HepG2 (cell line): ENCODE results near the gene KCNT1. TPM values are rescaled to one million over a fixed set of nuclear protein-coding genes. Genes with fewer than 3 reads are reported as not detected.

ENCODE experiments used
- ATAC-seq: fragments of 200-7000 bp; cut with Tn5 transposase; 3 replicates; pipeline ENCODE4 v1.9.1; 2020; ENCODE audit warnings: mild to moderate bottlenecking, moderate library complexity
- BruUV-seq: library from RNA; stranded (reverse); fragments of 400-500 nt; replicated peaks from 2 replicates; lab custom pipeline; 2021; lab: Mats Ljungman, UMichigan
- CTCF ChIA-PET: fragments of 300-600 bp; formaldehyde crosslinking; extraction: SDS; loops from one replicate; lab custom pipeline; 2021; ENCODE audit warnings: low total read pairs, inconsistent platforms, low intra/inter-chr PET ratio; lab: Yijun Ruan, JAX
- POLR2A ChIA-PET: fragments of 350-600 bp; sonication (Branson Sonifier 250); formaldehyde crosslinking; loops from one replicate; lab custom pipeline; 2020; ENCODE audit warnings: antibody characterized with exemption, inconsistent platforms; lab: Yijun Ruan, JAX
- DNase-seq: peaks from one replicate; pipeline ENCODE4 v3.0.0-alpha.2; 2015; ENCODE audit warnings: low spot score
- FAIRE-seq: peaks from 3 replicates; lab custom pipeline; 2011; peaks lifted over from hg19 to GRCh38; lab: Jason Lieb, UNC
- H2AFZ ChIP-seq: one replicate; pipeline ENCODE4 v1.6.1; 2011; ENCODE audit warnings: low read length, inconsistent platforms
- H3K27ac ChIP-seq: fragments of 300-600 bp; 3 replicates; pipeline ENCODE4 v1.8.0; 2011; ENCODE audit warnings: mixed run types, mild to moderate bottlenecking, mixed read lengths, low read length, inconsistent platforms; ENCODE audit not compliant: insufficient read depth; ENCODE audit errors: extremely low read length
- H3K27me3 ChIP-seq, 2 experiments: fragments of 200-600 bp in 1 of 2; 2 replicates in 1 of 2; 3 replicates in 1 of 2; pipeline versions ENCODE4 v1.6.0 to v1.8.0; 2011; ENCODE audit warnings: low read length in 2 of 2, mild to moderate bottlenecking in 2 of 2, moderate library complexity in 2 of 2, inconsistent platforms in 1 of 2; ENCODE audit not compliant: insufficient read depth in 2 of 2, control insufficient read depth in 1 of 2
- H3K36me3 ChIP-seq, 2 experiments: fragments of 200-600 bp in 1 of 2; replicated peaks in 1 of 2; 2 replicates in 1 of 2; 3 replicates in 1 of 2; pipeline versions ENCODE4 v1.5.1 to v1.8.0; 2011; ENCODE audit warnings: low read length in 2 of 2, inconsistent platforms in 1 of 2; ENCODE audit not compliant: insufficient read depth in 2 of 2, control insufficient read depth in 1 of 2
- H3K4me1 ChIP-seq: 2 replicates; pipeline ENCODE4 v1.5.1; 2012; ENCODE audit warnings: low read length, inconsistent platforms; ENCODE audit not compliant: insufficient read depth
- H3K4me2 ChIP-seq: 2 replicates; pipeline ENCODE4 v1.6.0; 2011; ENCODE audit warnings: low read depth, low read length, inconsistent platforms
- H3K4me3 ChIP-seq, 3 experiments: fragments of 200-600 bp in 1 of 3; sonication (generic), shearing (Covaris generic) in 1 of 3; replicated peaks in 1 of 3; 2 replicates each; pipeline ENCODE4 v1.5.1; 2011 to 2016; ENCODE audit warnings: low read length in 3 of 3, inconsistent platforms in 2 of 3, low read depth in 2 of 3, mild to moderate bottlenecking in 2 of 3, control low read depth in 1 of 3, mixed read lengths in 1 of 3; ENCODE audit not compliant: insufficient read depth in 1 of 3
- H3K79me2 ChIP-seq: one replicate; pipeline ENCODE4 v1.6.1; 2011; ENCODE audit warnings: low read length, inconsistent platforms; ENCODE audit not compliant: insufficient read depth
- H3K9ac ChIP-seq: 2 replicates; pipeline ENCODE4 v1.6.0; 2011; ENCODE audit warnings: mild to moderate bottlenecking, low read depth, low read length, inconsistent platforms; ENCODE audit not compliant: insufficient read depth
- H3K9me3 ChIP-seq: 2 replicates; pipeline ENCODE4 v1.5.1; 2012; ENCODE audit warnings: mild to moderate bottlenecking, low read length
- H4K20me1 ChIP-seq: 2 replicates; pipeline ENCODE4 v1.6.0; 2011; ENCODE audit warnings: inconsistent platforms, mild to moderate bottlenecking, low read length, moderate library complexity; ENCODE audit not compliant: insufficient read depth
- MTF1 ChIP-seq: sonication (generic); formaldehyde crosslinking; IDR thresholded peaks from 2 replicates; pipeline ENCODE4 v1.5.0; 2020; ENCODE audit warnings: missing genetic modification reagents
- PHF8 ChIP-seq: sonication (generic); formaldehyde crosslinking; IDR thresholded peaks from 2 replicates; pipeline ENCODE4 v1.5.0; 2020; ENCODE audit warnings: missing genetic modification reagents
- ZNF10 ChIP-seq: sonication (generic); formaldehyde crosslinking; IDR thresholded peaks from 2 replicates; pipeline ENCODE4 v1.4.0; 2020; ENCODE audit warnings: mild to moderate bottlenecking, low read depth, missing genetic modification reagents, borderline replicate concordance
- ZNF282 ChIP-seq: fragments of 450-650 bp; IDR thresholded peaks from 2 replicates; pipeline ENCODE4 v1.6.1; 2018; ENCODE audit not compliant: partially characterized antibody
- ZSCAN25 ChIP-seq: sonication (generic); formaldehyde crosslinking; IDR thresholded peaks from 2 replicates; pipeline ENCODE4 v1.8.0; 2022; ENCODE audit warnings: mild to moderate bottlenecking, missing genetic modification reagents
- WGBS: methylation state at CpG from one replicate; pipeline ENCODE4 v1.1.6; 2017; ENCODE audit warnings: low lambda C conversion rate; 5-methylcytosine and 5-hydroxymethylcytosine counted together
- in situ Hi-C: cut with HindIII; loops from 2 replicates; pipeline ENCODE4 v1.10.0; 2017; ENCODE audit warnings: low pct_unique_long_range_greater_than_20kb; ENCODE audit not compliant: extremely low pct_ligation_motif_present
- intact Hi-C: fragments of 100-400 bp; cut with micrococcal nuclease; formaldehyde crosslinking; loops from one replicate; pipeline ENCODE4 v1.10.0; 2022; ENCODE audit not compliant: unreplicated experiment
- polyA plus RNA-seq, 8 experiments: library from polyadenylated mRNA; depleted of rRNA in 3 of 8; stranded (reverse) in 7 of 8; unstranded in 1 of 8; fragments of >200 nt; fragmentation: Illumina TruSeq in 4 of 8; extraction: Trizol in 4 of 8; gene quantifications; 2 replicates each; pipeline versions ENCODE4 v1.2.1 to v1.2.3, GENCODE V29; 2011 to 2016; ENCODE audit warnings: low read depth in 4 of 8, missing spikeins in 1 of 8, mixed read lengths in 1 of 8; ENCODE audit not compliant: insufficient read depth in 1 of 8
- total RNA-seq, 5 experiments: library from RNA; depleted of rRNA; stranded (reverse); fragments of >200 nt; fragmentation: Illumina TruSeq; extraction: Trizol; gene quantifications; 2 replicates each; pipeline ENCODE4 v1.2.3, GENCODE V29; 2016; ENCODE audit warnings: low read depth in 1 of 5
- TF ChIP-seq, protein P1 (sequence below): sonication (generic); formaldehyde crosslinking; IDR thresholded peaks from 2 replicates; pipeline ENCODE4 v1.5.0; 2020; ENCODE audit warnings: mild to moderate bottlenecking, low read depth, missing genetic modification reagents, borderline replicate concordance
- TF ChIP-seq, protein P2 (sequence below): sonication (generic); formaldehyde crosslinking; IDR thresholded peaks from 2 replicates; pipeline ENCODE4 v1.4.0; 2020; ENCODE audit warnings: mild to moderate bottlenecking, missing genetic modification reagents
- TF ChIP-seq, protein P3 (sequence below): sonication (generic); formaldehyde crosslinking; IDR thresholded peaks from 2 replicates; pipeline ENCODE4 v1.8.0; 2022; ENCODE audit warnings: mild to moderate bottlenecking, missing genetic modification reagents

The KCNT1 gene
- total and polyA plus RNA-seq, 2 of the 13 experiments (the other 11 are each of a cell fraction or from before 2014, with no cell fraction given): not detected

DNA sequence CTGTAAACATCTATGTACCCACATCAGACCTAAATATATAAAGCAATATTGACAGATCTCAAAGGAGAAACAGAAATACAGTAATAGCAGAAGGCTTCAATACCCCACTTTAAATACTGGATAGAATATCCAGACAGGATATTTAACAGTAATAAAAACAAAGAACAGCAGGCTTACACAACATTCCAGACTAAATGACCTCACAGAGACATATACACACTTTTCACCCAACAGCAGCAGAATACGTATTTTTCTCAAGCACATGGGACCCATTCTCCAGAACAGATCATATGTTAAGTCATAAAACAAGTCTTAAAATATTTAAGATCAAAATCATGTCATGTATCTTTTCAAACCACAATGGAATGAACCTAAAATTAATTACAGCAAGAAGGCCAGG lies 128.5 kb downstream of the KCNT1 start:
- 100% methylated on average over 1 of the region's 1 CpG for WGBS
- H3K4me2 ChIP-seq: no peak overlapping the region
- no peak overlapping the region for H3K9ac ChIP-seq
- H3K9me3 ChIP-seq: no peaks in the 10 kb centered on the region; the same call in 1 of the 2 replicates
- no TSS peak for BruUV-seq
- H2AFZ ChIP-seq: no peak overlapping the region
- intact Hi-C loops: no loop called here
- no peak for TF ChIP-seq ZSCAN25 (CRISPR knock-in tag)
- TF ChIP-seq, protein P1, sequence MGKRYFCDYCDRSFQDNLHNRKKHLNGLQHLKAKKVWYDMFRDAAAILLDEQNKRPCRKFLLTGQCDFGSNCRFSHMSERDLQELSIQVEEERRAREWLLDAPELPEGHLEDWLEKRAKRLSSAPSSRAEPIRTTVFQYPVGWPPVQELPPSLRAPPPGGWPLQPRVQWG (CRISPR knock-in tag): no peak
- TF ChIP-seq PHF8 (CRISPR knock-in tag): no peak
- no peak for TF ChIP-seq MTF1
- TF ChIP-seq, protein P2, sequence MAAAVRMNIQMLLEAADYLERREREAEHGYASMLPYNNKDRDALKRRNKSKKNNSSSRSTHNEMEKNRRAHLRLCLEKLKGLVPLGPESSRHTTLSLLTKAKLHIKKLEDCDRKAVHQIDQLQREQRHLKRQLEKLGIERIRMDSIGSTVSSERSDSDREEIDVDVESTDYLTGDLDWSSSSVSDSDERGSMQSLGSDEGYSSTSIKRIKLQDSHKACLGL (CRISPR knock-in tag): no peak
- TF ChIP-seq ZNF282: no peak
- TF ChIP-seq ZNF10 (CRISPR knock-in tag): no peak
- TF ChIP-seq, protein P3, sequence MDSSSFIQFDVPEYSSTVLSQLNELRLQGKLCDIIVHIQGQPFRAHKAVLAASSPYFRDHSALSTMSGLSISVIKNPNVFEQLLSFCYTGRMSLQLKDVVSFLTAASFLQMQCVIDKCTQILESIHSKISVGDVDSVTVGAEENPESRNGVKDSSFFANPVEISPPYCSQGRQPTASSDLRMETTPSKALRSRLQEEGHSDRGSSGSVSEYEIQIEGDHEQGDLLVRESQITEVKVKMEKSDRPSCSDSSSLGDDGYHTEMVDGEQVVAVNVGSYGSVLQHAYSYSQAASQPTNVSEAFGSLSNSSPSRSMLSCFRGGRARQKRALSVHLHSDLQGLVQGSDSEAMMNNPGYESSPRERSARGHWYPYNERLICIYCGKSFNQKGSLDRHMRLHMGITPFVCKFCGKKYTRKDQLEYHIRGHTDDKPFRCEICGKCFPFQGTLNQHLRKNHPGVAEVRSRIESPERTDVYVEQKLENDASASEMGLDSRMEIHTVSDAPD (CRISPR knock-in tag): no peak
- peaks cover 2% of the 10 kb centered on the region for H3K79me2 ChIP-seq
- H4K20me1 ChIP-seq: peaks cover 5% of the 10 kb centered on the region; the same call in 1 of the 2 replicates
- no peak for DNase-seq
- peaks cover 5 to 8% of the 10 kb centered on the region in 2 experiments; a peak in 4 of 5 replicates for H3K36me3 ChIP-seq
- H3K27me3 ChIP-seq: no peaks in the 10 kb centered on the region
- no peaks in the 10 kb centered on the region for H3K4me1 ChIP-seq
- in situ Hi-C loops: no loop called here
- no peak for FAIRE-seq
- H3K27ac ChIP-seq: no peak overlapping the region
- ChIA-PET CTCF (no interaction called here), POLR2A (no interaction called here)
- ATAC-seq: no peak
- no peak overlapping the region for H3K4me3 ChIP-seq
